GM23338 (cell line): ENCODE measurements around the gene DNAJB6. TPM values are rescaled to one million over a fixed set of nuclear protein-coding genes. Genes with fewer than 3 reads are reported as not detected.

Experiments used
- ATAC-seq: fragments of 200-7000 bp; cut with Tn5 transposase; 3 replicates; pipeline ENCODE4 v1.9.1; 2020
- DNase-seq: peaks from one replicate; pipeline ENCODE4 v3.0.0-alpha.2; 2015; ENCODE audit warnings: low spot score
- H2AFZ ChIP-seq: fragments of 200-600 bp; sonication (generic); 2 replicates; pipeline ENCODE4 v1.8.0; 2016; ENCODE audit warnings: antibody characterized with exemption, mild to moderate bottlenecking, moderate library complexity
- H3F3A ChIP-seq: fragments of 200-600 bp; sonication (generic); replicated peaks from 2 replicates; pipeline ENCODE4 v1.8.0; 2017; ENCODE audit warnings: antibody characterized with exemption, mixed run types, low read depth
- H3K27ac ChIP-seq: fragments of 200-600 bp; sonication (generic); 2 replicates; pipeline ENCODE4 v1.6.1; 2016; ENCODE audit warnings: low read depth
- H3K27me3 ChIP-seq: fragments of 200-600 bp; sonication (generic); 2 replicates; pipeline ENCODE4 v1.8.0; 2016; ENCODE audit warnings: mild to moderate bottlenecking, mixed run types, moderate library complexity; ENCODE audit not compliant: insufficient read depth
- H3K36me3 ChIP-seq: fragments of 200-600 bp; sonication (generic); 2 replicates; pipeline ENCODE4 v1.8.0; 2016; ENCODE audit warnings: mild to moderate bottlenecking; ENCODE audit not compliant: insufficient read depth
- H3K4me1 ChIP-seq: fragments of 200-600 bp; sonication (generic); 2 replicates; pipeline ENCODE4 v1.8.0; 2016; ENCODE audit warnings: mild to moderate bottlenecking, moderate library complexity; ENCODE audit not compliant: insufficient read depth
- H3K4me2 ChIP-seq: fragments of 200-600 bp; sonication (generic); 2 replicates; pipeline ENCODE4 v1.7.1; 2017; ENCODE audit warnings: mixed run types
- H3K4me3 ChIP-seq: fragments of 200-600 bp; sonication (generic); 2 replicates; pipeline ENCODE4 v1.6.1; 2016; ENCODE audit warnings: mixed run types
- H3K79me2 ChIP-seq: fragments of 200-600 bp; sonication (generic); replicated peaks from 2 replicates; pipeline ENCODE4 v1.8.0; 2017; ENCODE audit warnings: mild to moderate bottlenecking; ENCODE audit not compliant: insufficient read depth
- H3K9me2 ChIP-seq: fragments of 200-600 bp; sonication (generic); 2 replicates; pipeline ENCODE4 v1.8.0; 2017; ENCODE audit not compliant: insufficient read depth
- H4K20me1 ChIP-seq: fragments of 200-600 bp; sonication (generic); replicated peaks from 2 replicates; pipeline ENCODE4 v1.8.0; 2017; ENCODE audit warnings: mild to moderate bottlenecking; ENCODE audit not compliant: insufficient read depth
- H3K27ac Mint-ChIP-seq: 2 replicates; pipeline ENCODE4 v1.8.0; 2020; ENCODE audit warnings: inconsistent platforms, mild to moderate bottlenecking, moderate library complexity, mixed read lengths
- H3K27me3 Mint-ChIP-seq: 3 replicates; pipeline ENCODE4 v1.8.0; 2022; ENCODE audit warnings: low read depth, mild to moderate bottlenecking, moderate library complexity, mixed read lengths, inconsistent platforms; ENCODE audit not compliant: insufficient read depth, poor library complexity
- H3K36me3 Mint-ChIP-seq: 3 replicates; pipeline ENCODE4 v1.8.0; 2021; ENCODE audit warnings: low read depth, mild to moderate bottlenecking, inconsistent platforms, moderate library complexity, mixed read lengths
- H3K4me1 Mint-ChIP-seq: 3 replicates; pipeline ENCODE4 v1.8.0; 2020; ENCODE audit warnings: mild to moderate bottlenecking, inconsistent platforms, mixed read lengths
- H3K4me3 Mint-ChIP-seq: 3 replicates; pipeline ENCODE4 v1.8.0; 2021; ENCODE audit warnings: moderate library complexity, mild to moderate bottlenecking, inconsistent platforms, mixed read lengths
- H3K9me3 Mint-ChIP-seq: 3 replicates; pipeline ENCODE4 v1.8.0; 2020; ENCODE audit warnings: moderate library complexity, mild to moderate bottlenecking, inconsistent platforms, mixed read lengths
- CREB1 ChIP-seq: fragments of 250-450 bp; sonication (Bioruptor Pico); IDR thresholded peaks from 2 replicates; pipeline ENCODE4 v1.5.0; 2020; ENCODE audit warnings: low read depth, mild to moderate bottlenecking, moderate library complexity
- CTCF ChIP-seq, 2 experiments: fragments of 200-600 bp in 1 of 2; sonication (generic) in 1 of 2; conservative IDR thresholded peaks; 2 replicates each; pipeline versions ENCODE4 v1.5.1 to v1.6.1; 2016 to 2017; ENCODE audit warnings: antibody characterized with exemption in 2 of 2, low read depth in 2 of 2, mild to moderate bottlenecking in 2 of 2, moderate library complexity in 1 of 2
- ETS1 ChIP-seq: IDR thresholded peaks from 2 replicates; pipeline ENCODE4 v1.6.1; 2016; ENCODE audit warnings: antibody characterized with exemption
- EZH2 ChIP-seq: fragments of 200-600 bp; sonication (generic); IDR thresholded peaks from one replicate; pipeline ENCODE4 v1.8.0; 2017; ENCODE audit warnings: antibody characterized with exemption, mild to moderate bottlenecking, low read depth; ENCODE audit not compliant: unreplicated experiment
- NANOG ChIP-seq: IDR thresholded peaks from 2 replicates; pipeline ENCODE4 v1.6.1; 2016; ENCODE audit warnings: antibody characterized with exemption, borderline replicate concordance
- STAT1 ChIP-seq: IDR thresholded peaks from one replicate; pipeline ENCODE4 v1.6.1; 2016; ENCODE audit warnings: antibody characterized with exemption; ENCODE audit not compliant: unreplicated experiment
- ZNF331 ChIP-seq: fragments of 250-450 bp; sonication (Bioruptor Pico); IDR thresholded peaks from 2 replicates; pipeline ENCODE4 v1.5.0; 2020; ENCODE audit warnings: low read depth, mild to moderate bottlenecking, moderate library complexity
- polyA plus RNA-seq: library from polyadenylated mRNA; unstranded; fragments of >200 nt; fragmentation: Nextera tagmentation; extraction: Ambion mirVana; gene quantifications from 2 replicates; pipeline ENCODE4 v1.2.1, GENCODE V29; 2016
- total RNA-seq: library from RNA; depleted of rRNA; stranded (reverse); fragments of >200 nt; shearing (Covaris generic); gene quantifications from 2 replicates; pipeline ENCODE4 v1.2.3, GENCODE V29; 2014
- TF ChIP-seq, protein P1 (sequence below): fragments of 250-450 bp; sonication (Bioruptor Pico); IDR thresholded peaks from 2 replicates; pipeline ENCODE4 v1.5.0; 2020; ENCODE audit warnings: mild to moderate bottlenecking, moderate library complexity

The DNAJB6 gene
- total and polyA plus RNA-seq, 2 experiments from 2014 or later: 308 to 322 TPM

DNA sequence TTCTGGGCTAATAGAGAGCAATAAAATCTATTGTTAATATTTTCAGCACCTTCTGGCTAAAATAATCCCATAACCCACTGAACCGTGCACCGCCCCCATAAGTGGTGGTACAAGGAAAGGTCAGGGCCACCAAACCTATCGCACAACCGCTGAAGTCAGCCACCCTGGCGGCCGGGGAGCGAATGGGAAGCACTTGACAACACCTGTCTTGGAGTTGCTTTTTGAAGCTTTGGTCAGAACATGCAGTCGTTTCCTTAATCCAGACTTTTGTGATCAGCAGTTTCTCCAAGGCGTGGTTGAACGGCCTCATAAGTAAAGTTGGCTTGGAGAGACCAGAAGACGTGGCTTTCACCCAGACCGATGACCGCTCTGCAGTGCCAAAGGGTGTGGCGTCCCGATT is 97.4 kb downstream of the DNAJB6 start:
- H3K27ac Mint-ChIP-seq: no peak overlapping the region
- no peak overlapping the region for H3K4me2 ChIP-seq
- H3K27me3 ChIP-seq: no peaks in the 10 kb centered on the region
- ATAC-seq: no peak
- TF ChIP-seq EZH2 (no peak), STAT1 (no peak), CTCF (conservative IDR thresholded peaks at IDR 0.05; ENCODE audit: low read depth in 2 of 2) (no peak), ETS1 (no peak)
- H3K36me3 Mint-ChIP-seq: peaks cover 17% of the 10 kb centered on the region
- no peaks in the 10 kb centered on the region for H3K79me2 ChIP-seq
- peaks cover 51% of the 10 kb centered on the region for H3K9me3 Mint-ChIP-seq
- H3K4me1 Mint-ChIP-seq: peaks cover 4% of the 10 kb centered on the region; the same call in 2 of the 3 replicates
- H3K4me3 Mint-ChIP-seq: no peak overlapping the region
- H4K20me1 ChIP-seq: no peaks in the 10 kb centered on the region
- H3F3A ChIP-seq: 0 out of 2 replicates have a peak, but pooled peaks cover 8% of the 10 kb centered on the region
- no peak overlapping the region for H3K27ac ChIP-seq
- no peaks in the 10 kb centered on the region for H3K9me2 ChIP-seq
- no peak for DNase-seq
- no peak overlapping the region for H2AFZ ChIP-seq
- H3K4me3 ChIP-seq: no peak overlapping the region
- H3K4me1 ChIP-seq: no peaks in the 10 kb centered on the region
- peaks cover 7% of the 10 kb centered on the region for H3K27me3 Mint-ChIP-seq
- H3K36me3 ChIP-seq: no peaks in the 10 kb centered on the region

DNA sequence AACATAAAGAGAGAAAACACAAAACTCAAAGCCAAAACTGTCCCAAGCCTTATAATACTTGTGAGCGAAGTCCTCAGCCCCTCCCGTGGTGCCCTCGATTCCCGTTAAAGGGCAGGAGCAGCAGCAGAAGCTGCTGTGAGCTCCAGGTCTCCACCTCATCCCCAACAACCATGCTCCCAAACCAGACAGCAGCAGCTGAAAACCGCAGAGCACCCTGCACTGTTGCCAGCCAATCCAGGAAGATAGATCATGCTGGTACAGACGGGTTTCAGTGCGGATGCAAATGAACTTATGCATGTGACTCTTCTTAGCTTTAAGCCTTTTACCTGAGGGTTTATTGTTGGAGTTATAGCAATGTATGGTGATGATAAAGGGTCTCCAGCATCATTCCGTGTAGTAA is 97.9 kb downstream of the DNAJB6 start:
- Mint-ChIP-seq H3K4me1 (peaks cover 4% of the 10 kb centered on the region; the same call in 2 of the 3 replicates), H3K27ac (no peak overlapping the region), H3K27me3 (peaks cover 7% of the 10 kb centered on the region), H3K36me3 (peaks cover 22% of the 10 kb centered on the region), H3K9me3 (peaks cover 56% of the 10 kb centered on the region), H3K4me3 (no peak overlapping the region)
- no peak for TF ChIP-seq CREB1 (CRISPR knock-in tag)
- TF ChIP-seq, protein P1, sequence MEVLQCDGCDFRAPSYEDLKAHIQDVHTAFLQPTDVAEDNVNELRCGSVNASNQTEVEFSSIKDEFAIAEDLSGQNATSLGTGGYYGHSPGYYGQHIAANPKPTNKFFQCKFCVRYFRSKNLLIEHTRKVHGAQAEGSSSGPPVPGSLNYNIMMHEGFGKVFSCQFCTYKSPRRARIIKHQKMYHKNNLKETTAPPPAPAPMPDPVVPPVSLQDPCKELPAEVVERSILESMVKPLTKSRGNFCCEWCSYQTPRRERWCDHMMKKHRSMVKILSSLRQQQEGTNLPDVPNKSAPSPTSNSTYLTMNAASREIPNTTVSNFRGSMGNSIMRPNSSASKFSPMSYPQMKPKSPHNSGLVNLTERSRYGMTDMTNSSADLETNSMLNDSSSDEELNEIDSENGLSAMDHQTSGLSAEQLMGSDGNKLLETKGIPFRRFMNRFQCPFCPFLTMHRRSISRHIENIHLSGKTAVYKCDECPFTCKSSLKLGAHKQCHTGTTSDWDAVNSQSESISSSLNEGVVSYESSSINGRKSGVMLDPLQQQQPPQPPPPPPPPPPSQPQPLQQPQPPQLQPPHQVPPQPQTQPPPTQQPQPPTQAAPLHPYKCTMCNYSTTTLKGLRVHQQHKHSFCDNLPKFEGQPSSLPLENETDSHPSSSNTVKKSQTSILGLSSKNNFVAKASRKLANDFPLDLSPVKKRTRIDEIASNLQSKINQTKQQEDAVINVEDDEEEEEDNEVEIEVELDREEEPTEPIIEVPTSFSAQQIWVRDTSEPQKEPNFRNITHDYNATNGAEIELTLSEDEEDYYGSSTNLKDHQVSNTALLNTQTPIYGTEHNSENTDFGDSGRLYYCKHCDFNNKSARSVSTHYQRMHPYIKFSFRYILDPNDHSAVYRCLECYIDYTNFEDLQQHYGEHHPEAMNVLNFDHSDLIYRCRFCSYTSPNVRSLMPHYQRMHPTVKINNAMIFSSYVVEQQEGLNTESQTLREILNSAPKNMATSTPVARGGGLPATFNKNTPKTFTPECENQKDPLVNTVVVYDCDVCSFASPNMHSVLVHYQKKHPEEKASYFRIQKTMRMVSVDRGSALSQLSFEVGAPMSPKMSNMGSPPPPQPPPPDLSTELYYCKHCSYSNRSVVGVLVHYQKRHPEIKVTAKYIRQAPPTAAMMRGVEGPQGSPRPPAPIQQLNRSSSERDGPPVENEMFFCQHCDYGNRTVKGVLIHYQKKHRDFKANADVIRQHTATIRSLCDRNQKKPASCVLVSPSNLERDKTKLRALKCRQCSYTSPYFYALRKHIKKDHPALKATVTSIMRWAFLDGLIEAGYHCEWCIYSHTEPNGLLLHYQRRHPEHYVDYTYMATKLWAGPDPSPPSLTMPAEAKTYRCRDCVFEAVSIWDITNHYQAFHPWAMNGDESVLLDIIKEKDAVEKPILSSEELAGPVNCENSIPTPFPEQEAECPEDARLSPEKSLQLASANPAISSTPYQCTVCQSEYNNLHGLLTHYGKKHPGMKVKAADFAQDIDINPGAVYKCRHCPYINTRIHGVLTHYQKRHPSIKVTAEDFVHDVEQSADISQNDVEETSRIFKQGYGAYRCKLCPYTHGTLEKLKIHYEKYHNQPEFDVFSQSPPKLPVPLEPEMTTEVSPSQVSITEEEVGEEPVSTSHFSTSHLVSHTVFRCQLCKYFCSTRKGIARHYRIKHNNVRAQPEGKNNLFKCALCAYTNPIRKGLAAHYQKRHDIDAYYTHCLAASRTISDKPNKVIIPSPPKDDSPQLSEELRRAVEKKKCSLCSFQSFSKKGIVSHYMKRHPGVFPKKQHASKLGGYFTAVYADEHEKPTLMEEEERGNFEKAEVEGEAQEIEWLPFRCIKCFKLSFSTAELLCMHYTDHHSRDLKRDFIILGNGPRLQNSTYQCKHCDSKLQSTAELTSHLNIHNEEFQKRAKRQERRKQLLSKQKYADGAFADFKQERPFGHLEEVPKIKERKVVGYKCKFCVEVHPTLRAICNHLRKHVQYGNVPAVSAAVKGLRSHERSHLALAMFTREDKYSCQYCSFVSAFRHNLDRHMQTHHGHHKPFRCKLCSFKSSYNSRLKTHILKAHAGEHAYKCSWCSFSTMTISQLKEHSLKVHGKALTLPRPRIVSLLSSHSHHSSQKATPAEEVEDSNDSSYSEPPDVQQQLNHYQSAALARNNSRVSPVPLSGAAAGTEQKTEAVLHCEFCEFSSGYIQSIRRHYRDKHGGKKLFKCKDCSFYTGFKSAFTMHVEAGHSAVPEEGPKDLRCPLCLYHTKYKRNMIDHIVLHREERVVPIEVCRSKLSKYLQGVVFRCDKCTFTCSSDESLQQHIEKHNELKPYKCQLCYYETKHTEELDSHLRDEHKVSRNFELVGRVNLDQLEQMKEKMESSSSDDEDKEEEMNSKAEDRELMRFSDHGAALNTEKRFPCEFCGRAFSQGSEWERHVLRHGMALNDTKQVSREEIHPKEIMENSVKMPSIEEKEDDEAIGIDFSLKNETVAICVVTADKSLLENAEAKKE: no peak
- no peak for TF ChIP-seq EZH2
- no peak for TF ChIP-seq ZNF331 (CRISPR knock-in tag)
- no peak for TF ChIP-seq NANOG
- no peak overlapping the region for H3K4me3 ChIP-seq
- ATAC-seq (no peak), DNase-seq (no peak)
- no peak overlapping the region for H3K27ac ChIP-seq
- H3K27me3 ChIP-seq: no peaks in the 10 kb centered on the region
- 0 out of 2 replicates have a peak, but pooled peaks cover 8% of the 10 kb centered on the region for H3F3A ChIP-seq
- no peaks in the 10 kb centered on the region for H3K36me3 ChIP-seq
- no peaks in the 10 kb centered on the region for H3K4me1 ChIP-seq
- no peaks in the 10 kb centered on the region for H3K9me2 ChIP-seq
- H2AFZ ChIP-seq: no peak overlapping the region
- H3K79me2 ChIP-seq: no peaks in the 10 kb centered on the region
- no peaks in the 10 kb centered on the region for H4K20me1 ChIP-seq
- no peak overlapping the region for H3K4me2 ChIP-seq
